Endometrial microvascular endothelial cells (primary cell): ENCODE results near the gene JMJD7. TPM values are rescaled to one million over a fixed set of nuclear protein-coding genes. Genes with fewer than 3 reads are reported as not detected.

ENCODE experiments used
- in situ Hi-C: cut with HindIII; loops from 2 replicates; pipeline ENCODE4 v1.10.0; 2017; ENCODE audit warnings: low sequenced_read_pairs, low pct_unique_long_range_greater_than_20kb; ENCODE audit errors: inconsistent ontology term
- total RNA-seq: library from RNA; depleted of rRNA; stranded (reverse); fragments of >200 nt; gene quantifications from one replicate; pipeline ENCODE4 v1.2.3, GENCODE V29; 2015; ENCODE audit errors: inconsistent ontology term

JMJD7 gene
- total RNA-seq, 1 donor from 2014 or later = 5.0 TPM

DNA sequence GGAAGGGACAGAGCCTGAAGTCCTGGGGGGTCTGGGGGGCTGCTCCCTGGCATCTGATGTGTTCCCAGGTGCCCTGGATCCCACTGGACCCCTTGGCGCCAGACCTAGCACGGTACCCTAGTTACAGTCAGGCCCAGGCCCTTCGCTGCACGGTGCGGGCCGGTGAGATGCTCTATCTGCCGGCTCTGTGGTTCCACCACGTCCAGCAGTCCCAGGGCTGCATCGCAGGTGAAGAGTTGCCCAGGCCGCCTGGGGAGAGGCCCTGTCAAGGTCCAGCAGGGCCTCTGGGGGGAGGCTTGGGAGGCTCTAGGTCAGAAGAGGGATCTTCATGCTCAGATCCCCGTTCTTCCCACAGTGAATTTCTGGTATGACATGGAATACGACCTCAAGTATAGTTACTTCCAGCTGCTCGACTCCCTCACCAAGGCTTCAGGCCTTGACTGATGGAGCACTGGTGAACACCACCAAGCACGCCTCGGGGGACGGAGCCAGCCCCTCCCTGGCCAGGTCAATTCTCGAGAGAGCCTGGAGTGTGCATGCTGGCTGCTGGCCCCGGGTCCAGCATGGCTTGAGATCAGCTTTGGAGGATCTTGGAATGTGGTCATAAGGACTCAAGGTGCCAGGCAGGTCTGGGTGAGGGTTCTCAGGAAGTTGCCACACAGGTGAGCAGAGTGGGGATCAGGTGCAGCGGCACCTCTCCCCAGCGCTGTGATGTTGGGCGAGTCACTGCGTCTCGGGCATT lies 9.0 kb downstream of the JMJD7 start:
- in situ Hi-C loops = no loop called here

DNA sequence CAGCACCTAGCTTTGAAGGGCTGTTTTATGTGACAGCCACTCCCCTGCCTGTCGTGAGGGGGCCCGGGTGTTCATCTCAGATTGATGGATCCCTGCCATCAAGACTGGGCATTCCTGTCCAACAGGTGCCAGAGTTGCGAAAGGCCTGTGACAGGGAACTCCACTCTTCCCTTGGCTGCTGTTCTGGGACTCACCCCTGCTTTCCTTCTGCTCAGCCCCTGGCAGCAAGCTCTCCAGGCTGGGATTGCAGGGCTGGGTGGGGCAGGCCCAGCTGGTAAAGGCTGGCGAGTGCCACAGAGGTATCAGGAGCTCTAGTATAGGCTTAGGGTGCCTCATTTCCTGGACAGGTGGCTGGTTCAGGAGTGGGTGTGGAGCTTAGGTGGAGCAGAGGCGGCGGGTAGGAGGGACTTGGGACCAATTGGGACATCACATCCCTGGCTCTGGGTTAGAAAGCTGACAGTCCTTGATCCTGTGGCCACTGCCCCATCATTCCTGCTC lies 10.6 kb downstream of the JMJD7 start, which contains the start of gene PLA2G4B:
Gene PLA2G4B, plus strand, starts transcription at position 448 of the 498 bp plus-strand sequence. CDS start 67 bp downstream, outside the sequence.
- in situ Hi-C loops = no loop called here

DNA sequence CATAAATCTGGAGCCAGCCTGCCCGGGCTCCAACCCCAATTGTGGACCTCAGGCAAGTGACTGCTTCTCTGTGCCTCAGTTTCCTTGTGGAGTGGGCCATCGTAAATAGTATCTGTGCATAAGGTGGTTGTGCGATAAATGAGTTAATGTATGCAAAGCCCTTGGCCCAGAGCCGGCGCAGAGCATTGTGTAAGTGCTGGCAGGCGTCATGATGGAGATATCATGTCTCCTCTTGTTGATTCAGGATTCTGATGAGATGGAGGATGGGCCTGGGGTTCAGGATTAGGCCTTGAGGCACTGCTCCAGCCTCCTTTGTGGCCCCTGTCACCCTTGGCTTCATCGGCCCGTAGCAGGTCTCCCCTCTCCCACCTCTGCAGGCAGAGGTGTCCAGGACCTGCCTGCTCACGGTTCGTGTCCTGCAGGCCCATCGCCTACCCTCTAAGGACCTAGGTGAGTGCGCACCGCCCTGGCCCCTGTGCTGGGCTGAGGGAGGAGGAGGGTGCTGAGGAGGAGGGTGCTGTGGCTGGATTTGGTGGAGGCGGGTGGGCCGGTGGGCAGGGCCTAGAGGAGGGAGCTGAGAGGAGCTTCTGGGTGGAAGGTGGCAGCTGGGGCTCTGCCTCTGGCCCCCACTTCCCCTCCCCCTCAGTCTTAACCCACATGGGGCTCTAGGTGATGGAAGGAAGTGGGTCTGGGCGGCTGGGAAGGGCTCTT lies 12.0 kb downstream of the JMJD7 start:
- in situ Hi-C loops = no loop called here

DNA sequence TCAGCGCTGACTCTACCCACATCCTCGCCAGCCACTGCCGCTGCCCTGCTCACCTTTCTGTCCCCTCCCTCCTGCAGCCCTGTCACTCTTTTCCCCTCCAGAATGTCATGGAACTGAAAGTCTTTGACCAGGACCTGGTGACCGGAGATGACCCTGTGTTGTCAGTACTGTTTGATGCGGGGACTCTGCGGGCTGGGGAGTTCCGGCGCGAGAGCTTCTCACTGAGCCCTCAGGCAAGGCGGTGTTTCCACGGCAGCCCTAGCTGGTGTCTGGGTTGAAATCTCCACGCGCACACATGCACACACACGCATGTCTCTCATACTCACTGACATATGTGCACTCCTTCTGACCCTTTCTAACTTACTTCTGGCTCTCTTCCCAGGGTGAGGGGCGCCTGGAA lies 12.8 kb downstream of the JMJD7 start:
- in situ Hi-C loops = no loop called here

DNA sequence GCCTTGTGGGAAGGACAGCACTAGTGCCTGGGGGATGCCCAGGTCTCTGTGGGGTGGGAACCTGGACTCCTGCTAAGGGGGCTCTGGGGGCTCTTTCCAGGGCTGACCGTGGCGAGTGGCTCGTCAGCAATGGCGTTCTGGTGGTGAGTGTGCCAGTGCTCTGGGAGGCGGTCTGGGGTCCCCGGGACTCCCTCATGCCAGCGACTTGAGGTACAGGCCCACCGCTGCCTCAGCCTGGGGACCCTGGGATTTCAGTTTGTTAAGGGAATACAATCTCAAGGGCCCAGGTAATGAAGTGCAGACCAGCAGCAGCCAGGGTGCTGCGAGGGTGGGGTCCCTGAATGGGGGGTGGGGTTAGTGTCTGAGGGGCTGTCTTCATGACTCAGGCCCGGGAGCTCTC lies 13.2 kb downstream of the JMJD7 start:
- in situ Hi-C loops = no loop called here

DNA sequence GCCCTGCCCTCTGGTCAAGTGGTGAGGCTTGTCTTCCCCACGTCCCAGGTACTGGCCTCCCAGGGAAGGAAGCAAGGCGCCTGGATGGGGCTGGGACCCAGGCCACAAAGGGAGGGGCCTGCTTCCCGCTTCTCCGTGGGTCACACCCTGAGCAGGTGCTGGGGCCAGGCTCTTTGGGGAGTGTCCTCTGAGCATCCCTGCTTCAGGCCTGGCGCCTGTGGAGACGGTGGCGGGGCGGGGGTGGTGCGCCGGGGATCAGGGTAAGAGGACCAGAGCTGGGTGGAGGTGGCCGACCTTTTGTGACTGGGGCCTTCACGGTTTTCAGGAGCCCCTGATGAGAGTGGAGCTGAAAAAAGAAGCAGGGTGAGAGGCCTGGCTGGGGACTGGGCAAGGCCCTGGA lies 14.3 kb downstream of the JMJD7 start:
- in situ Hi-C loops = no loop called here

DNA sequence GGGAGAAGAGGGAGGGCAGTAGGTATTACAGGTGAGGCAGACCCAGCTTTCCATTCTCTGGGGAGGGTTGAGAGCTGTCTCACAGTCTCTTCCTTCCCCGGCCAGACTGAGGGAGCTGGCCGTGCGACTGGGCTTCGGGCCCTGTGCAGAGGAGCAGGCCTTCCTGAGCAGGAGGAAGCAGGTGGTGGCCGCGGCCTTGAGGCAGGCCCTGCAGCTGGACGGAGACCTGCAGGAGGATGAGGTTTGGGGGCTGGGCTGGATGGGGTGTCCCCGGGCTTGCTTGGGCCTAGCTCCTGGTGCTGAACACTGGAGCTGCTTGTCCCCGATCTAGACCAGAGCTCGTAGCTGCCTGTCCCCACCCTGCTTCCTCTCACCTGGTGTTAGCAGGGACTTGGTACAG lies 15.7 kb downstream of the JMJD7 start:
- in situ Hi-C loops = no loop called here

DNA sequence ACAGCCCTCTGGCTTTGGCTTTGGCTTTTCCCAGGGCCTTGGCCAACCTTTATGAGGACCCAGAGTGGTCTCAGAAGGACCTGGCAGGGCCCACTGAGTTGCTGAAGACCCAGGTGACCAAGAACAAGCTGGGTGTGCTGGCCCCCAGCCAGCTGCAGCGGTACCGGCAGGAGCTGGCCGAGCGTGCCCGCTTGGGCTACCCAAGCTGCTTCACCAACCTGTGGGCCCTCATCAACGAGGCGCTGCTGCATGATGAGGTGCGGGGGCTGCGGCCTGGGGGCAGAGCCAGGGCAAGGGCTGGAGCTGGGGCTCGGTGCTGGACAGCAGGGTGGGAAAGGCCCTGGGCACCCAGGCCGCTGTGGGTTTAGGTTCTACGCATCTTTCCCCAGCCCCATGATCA lies 16.9 kb downstream of the JMJD7 start:
- in situ Hi-C loops = no loop called here

DNA sequence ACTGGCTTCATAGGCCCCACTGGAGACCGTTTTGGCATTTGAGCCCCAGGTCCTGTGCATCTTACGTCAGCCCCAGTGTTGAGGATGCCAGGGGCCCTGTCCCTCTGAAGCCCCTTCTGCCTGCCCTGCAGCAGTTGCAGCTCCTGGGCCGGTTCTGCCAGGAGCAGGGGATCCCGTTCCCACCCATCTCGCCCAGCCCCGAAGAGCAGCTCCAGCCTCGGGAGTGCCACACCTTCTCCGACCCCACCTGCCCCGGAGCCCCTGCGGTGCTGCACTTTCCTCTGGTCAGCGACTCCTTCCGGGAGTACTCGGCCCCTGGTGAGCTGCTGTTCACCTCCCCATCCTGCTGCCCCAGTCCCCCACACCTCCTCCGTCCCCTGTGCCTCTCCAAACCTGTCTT lies 19.3 kb downstream of the JMJD7 start:
- in situ Hi-C loops = no loop called here

DNA sequence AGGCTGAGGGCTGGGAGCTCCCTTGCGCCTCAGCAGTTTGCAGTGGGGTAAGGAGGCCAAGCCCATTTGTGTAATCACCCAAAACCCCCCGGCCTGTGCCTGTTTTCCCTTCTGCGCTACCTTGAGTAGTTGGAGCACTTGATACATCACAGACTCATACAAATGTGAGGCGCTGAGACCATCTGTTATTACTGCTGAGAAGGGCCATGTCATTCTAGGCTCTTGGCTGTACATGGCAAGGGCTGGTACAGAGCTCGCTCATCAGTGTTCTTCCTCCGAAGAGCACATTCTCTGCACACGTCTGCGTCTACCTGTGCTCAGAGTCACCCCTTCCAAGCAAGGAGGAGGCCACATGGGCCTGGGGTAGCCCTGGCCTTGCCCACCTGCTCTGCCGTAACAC lies 20.1 kb downstream of the JMJD7 start:
- in situ Hi-C loops = no loop called here

DNA sequence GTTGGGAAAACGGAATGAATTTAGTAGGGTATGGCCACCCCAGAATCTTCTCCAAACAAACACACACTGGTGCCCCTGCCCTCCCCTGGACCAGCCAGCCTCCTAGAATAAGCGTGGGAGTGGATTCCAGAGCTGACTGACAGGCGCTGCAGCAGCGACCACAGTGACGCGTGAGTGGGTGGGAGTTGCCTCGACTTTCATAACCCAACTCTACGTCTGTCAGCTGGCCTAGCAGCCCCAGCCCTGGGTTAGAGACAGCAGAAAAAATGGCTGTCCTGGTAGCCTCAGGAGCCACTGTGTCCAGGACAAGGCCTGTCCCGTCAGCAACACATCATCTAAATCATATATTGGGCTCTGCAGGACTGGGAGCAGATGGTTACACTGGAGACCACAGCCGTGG lies 20.7 kb downstream of the JMJD7 start:
- in situ Hi-C loops = no loop called here

DNA sequence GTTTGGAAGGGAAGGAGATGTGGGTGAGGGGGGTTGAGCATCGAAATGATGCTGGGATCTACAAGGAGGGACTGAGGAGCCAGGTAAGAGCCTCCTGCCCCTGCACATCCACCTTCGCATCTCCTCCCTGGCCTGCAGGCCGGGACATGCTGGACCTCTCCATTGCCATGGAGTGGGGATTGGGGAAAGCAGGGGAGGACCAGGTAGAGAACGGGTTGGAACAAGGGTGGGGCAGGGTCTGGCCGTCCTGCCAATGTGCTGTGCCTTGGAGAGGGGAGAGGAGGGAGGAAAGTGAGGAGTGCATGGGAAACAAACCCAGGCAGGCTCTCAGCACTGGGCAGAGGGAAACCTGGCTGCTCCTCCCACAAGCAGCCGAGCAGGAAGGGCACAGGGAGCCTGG lies 21.3 kb downstream of the JMJD7 start:
- in situ Hi-C loops = no loop called here

DNA sequence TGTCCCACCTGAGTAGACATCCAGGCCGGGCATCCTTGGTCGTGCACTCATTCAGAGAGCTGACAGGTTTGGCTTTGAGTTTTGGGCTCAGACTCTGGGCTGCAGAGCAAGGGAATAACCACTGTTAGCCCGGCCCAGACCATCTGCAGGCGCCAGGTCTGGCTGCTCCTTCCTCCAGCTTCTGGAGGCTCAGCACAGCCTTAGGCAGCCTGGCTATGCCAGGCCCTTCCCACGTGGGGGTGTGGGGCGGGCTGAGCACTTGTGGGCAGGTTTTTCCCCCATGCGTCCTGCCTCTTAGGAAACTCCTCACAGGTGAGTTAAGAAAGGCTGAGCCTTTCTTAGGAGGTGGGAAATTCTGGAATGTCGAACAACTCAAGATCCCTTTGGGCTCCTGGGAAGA lies 22.0 kb downstream of the JMJD7 start:
- in situ Hi-C loops = no loop called here

DNA sequence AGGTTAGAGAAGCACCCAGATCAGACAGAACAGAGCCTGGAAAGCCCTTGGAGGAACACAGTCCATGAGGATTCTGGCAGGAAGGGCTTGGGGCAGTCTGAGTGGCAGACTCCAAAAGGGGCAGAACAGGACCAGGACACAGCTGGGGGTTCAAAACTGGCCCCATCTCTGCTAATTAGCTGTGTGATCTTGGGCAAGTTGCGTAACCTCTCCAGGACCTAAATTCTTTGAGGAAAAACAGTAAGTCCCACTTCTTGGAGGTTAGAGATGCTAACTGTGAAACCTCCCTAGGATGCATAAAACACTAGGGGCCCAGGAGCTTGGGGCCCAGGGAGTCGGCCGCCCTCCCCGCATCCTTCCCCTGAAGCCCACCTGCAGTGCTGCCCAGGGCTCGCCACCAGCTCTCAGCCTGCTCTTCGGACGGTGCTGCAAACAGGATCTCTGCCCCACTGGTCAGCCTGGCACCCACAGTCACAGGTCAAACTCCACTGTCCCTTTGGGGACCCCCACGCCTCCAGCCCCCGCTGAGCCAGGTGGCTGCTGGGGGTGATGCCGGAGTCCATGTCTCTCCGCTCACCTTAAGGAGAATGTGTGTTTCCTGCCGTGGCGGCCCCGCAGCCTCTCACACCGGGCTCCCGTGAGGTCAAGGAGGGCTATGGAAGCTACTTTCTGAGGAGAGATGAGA lies 22.7 kb downstream of the JMJD7 start:
- in situ Hi-C loops = no loop called here

DNA sequence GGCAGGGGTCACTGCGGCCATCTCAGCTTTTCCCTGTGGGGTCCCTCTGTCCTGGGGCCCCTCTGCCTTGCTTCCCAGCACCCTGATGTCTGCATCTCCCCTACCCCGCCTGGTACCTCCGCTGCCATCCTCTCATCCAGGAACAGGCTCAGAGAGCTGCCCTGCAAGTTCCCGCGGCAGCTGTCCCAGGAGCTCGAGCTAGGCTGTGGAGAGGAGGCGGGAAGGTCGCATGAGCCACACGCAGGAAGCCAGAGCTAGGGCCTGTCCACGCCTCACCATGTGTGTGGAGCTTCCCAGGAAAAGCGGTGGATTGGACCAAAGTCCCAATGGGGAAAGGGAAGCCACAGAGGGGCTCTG lies 23.3 kb downstream of the JMJD7 start:
- in situ Hi-C loops = no loop called here

DNA sequence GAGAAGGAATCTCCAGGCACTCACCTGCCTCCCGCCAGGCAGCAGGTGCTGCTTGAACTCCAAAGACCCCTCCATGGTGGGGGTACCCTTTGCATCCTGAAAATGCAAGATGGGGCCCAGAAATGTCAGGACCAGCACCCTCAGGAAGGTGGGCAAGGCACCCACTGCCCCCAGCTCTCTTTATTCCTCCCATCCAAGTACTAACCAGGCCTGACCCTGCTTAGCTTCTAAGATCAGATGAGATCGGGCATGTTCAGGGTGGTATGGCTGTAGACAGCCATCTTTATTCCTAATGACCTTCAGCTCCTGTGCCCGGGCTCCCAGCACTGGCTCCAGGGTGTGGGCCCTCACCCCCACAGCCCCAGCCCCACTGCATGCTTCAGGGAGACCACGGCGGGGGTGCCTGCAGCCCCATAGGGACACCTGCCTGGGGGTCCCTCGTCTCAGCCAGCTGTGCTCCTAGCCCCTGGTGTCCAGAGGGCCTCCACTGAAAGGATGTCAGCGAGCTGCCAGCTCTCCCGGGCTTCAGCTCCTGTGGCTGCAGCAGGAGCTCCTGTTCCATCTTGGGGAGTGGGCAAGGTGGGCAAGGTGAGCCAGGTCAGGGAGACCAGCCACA lies 24.0 kb downstream of the JMJD7 start:
- in situ Hi-C loops = no loop called here

DNA sequence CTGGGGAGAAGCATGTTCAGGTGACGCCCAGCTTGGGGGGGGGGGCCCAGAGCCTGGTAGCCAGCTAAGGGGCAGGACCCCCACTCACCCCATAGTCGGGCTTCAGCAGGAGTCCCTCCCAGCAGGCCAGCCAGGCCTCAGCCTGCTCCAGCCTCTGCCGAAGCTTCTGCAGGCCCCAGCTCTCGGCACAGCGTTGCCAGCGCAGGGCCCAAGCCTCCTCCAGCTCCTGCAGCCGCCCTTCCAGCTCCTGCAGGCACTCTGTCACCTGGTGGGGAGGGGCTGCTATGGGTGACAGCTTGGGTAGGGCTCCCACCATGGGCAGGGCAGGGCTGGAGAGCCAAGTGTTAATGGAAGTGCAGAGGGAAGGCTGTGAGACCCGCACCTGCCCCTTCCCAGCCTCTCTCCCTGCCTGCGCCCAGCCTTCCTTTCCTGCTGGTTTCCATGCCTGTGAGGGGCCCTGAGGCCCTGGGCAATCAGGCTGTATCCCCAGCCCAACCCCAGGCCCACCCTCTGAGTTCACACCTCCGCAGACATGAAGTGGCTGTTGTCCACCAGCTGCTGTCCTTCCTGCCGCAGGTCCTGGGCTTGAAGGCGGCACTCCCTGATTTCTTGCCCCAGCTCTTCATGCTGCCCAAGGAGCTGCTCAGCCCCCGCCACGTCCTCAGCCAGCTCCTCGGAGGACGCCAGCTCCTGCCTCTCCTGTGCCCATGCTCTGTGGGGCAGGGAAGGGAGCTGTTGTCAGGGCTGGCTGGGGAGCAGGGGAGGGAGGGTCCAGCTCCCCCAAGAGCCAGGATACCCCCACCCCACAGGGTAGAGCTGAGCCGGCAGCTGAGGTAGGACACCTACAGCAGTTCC lies 25.1 kb downstream of the JMJD7 start:
- in situ Hi-C loops = no loop called here

DNA sequence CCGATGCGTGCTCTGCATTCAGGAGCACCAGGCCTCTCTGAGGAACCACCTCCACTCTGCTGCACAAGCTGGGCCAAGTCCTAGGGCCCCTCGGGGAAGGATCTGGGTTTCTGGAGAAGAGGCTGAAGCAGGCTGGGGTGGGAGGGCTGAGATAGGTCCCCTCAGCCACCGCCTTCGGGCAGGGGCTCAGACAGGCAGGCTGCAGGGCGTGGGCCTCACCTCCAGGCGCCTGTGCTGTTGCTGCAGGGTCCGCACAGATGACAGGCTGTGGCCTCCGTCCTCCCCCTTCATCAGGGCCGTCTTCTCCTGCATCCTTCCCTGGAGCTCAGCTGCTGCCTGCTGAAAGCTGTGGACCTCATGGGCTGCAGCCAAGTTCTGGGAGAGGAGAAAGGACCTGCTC lies 25.9 kb downstream of the JMJD7 start:
- in situ Hi-C loops = no loop called here

DNA sequence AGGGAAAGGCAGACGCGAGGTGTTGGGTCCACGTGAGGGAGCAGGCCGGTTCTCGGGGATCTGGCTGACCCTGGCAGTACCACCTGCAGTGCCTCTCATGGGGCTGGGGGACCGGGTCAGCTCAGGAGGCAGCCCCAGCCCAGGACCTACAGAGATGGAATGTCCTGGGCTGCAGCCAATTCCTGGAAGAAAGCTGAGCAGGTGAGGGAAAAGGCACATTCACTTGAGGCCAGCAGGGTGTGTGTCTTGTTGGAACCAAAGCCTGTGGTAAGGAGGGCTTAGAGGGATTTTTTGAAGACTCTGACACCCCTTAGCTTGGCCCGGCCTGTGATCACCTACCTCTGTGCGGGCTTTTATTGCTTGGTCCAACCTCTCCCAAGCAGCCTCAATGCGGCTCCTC lies 26.6 kb downstream of the JMJD7 start:
- in situ Hi-C loops = no loop called here
